Spleen (tissue), 11 donors: ENCODE results near the gene BHLHE40. TPM values are rescaled to one million over a fixed set of nuclear protein-coding genes. Genes with fewer than 3 reads are reported as not detected.

Experiments used
- DNase-seq: peaks from one replicate; pipeline ENCODE4 v3.0.0-alpha.2; 2020
- H3K27ac ChIP-seq, 8 donors: fragments of 200-600 bp; sonication (generic) in 7 of 8; 1 replicate in 4 of 8; 2 replicates in 4 of 8; pipeline versions ENCODE4 v1.5.0 to v1.8.0; 2016 to 2021; ENCODE audit warnings: inconsistent platforms in 4 of 8, mild to moderate bottlenecking in 4 of 8, moderate library complexity in 1 of 8
- H3K27me3 ChIP-seq, 7 donors: fragments of 200-600 bp; sonication (generic) in 6 of 7; replicated peaks in 1 of 7; 1 replicate in 4 of 7; 2 replicates in 3 of 7; pipeline versions ENCODE4 v1.5.0 to v1.8.0; 2016 to 2021; ENCODE audit warnings: inconsistent platforms in 3 of 7, mild to moderate bottlenecking in 1 of 7
- H3K36me3 ChIP-seq, 6 donors: fragments of 200-600 bp; sonication (generic) in 5 of 6; 1 replicate in 4 of 6; 2 replicates in 2 of 6; pipeline versions ENCODE4 v1.5.0 to v1.8.0; 2016 to 2021; ENCODE audit warnings: inconsistent platforms in 2 of 6
- H3K4me1 ChIP-seq, 6 donors: fragments of 200-600 bp; sonication (generic) in 5 of 6; 1 replicate in 3 of 6; 2 replicates in 3 of 6; pipeline versions ENCODE4 v1.5.0 to v1.8.0; 2016 to 2021; ENCODE audit warnings: inconsistent platforms in 3 of 6
- H3K4me3 ChIP-seq, 8 donors: fragments of 200-600 bp; sonication (generic) in 7 of 8; 1 replicate in 4 of 8; 2 replicates in 4 of 8; pipeline versions ENCODE4 v1.5.0 to v1.8.0; 2016 to 2021; ENCODE audit warnings: inconsistent platforms in 4 of 8, mild to moderate bottlenecking in 4 of 8, moderate library complexity in 2 of 8
- H3K9me3 ChIP-seq, 8 donors: fragments of 200-600 bp; sonication (generic) in 7 of 8; 1 replicate in 4 of 8; 2 replicates in 4 of 8; pipeline versions ENCODE4 v1.5.0 to v1.8.0; 2016 to 2021; ENCODE audit warnings: inconsistent platforms in 4 of 8
- CTCF ChIP-seq, 11 experiments: fragments of 200-600 bp in 7 of 11; fragments of 450-650 bp in 4 of 11; sonication (generic) in 4 of 11; IDR thresholded peaks in 8 of 11; conservative IDR thresholded peaks in 3 of 11; 1 replicate in 7 of 11; 2 replicates in 4 of 11; pipeline versions ENCODE4 v1.4.0 to v1.8.0; 2016 to 2021; ENCODE audit warnings: antibody characterized with exemption in 11 of 11, inconsistent platforms in 4 of 11, mild to moderate bottlenecking in 1 of 11
- POLR2A ChIP-seq, 3 donors: fragments of 450-650 bp; IDR thresholded peaks; one replicate each; pipeline ENCODE4 v1.5.1; 2017; ENCODE audit warnings: antibody characterized with exemption in 3 of 3, mild to moderate bottlenecking in 1 of 3
- POLR2AphosphoS5 ChIP-seq, 3 donors: sonication (generic); formaldehyde crosslinking; IDR thresholded peaks; one replicate each; pipeline ENCODE4 v1.5.1; 2017; ENCODE audit warnings: antibody characterized with exemption in 3 of 3
- WGBS, 5 donors: extraction: QIAGEN DNeasy Blood & Tissue Kit in 3 of 5; methylation state at CpG; one replicate each; pipeline versions ENCODE4 v1.1.5 to v1.1.7; 2013 to 2018; 5-methylcytosine and 5-hydroxymethylcytosine counted together
- intact Hi-C: fragments of 100-400 bp; cut with DNase I; formaldehyde crosslinking; loops from one replicate; pipeline ENCODE4 v1.15.0; 2023; ENCODE audit warnings: low total_unique reads
- polyA plus RNA-seq, 3 donors: library from polyadenylated mRNA; stranded (reverse); fragments of 200-250 nt; gene quantifications; one replicate each; pipeline ENCODE4 v1.2.1, GENCODE V29; 2013
- total RNA-seq, 7 donors: library from RNA; depleted of rRNA in 3 of 7; stranded (reverse); fragments of >200 nt in 3 of 7; fragmentation: NEBNext Ultra II Directional in 4 of 7; extraction: Animal tissue kit (Norgen Biotek cat#: 25700) in 4 of 7; gene quantifications; one replicate each; pipeline versions ENCODE4 v1.1.0 to v1.2.1, GENCODE V29; 2016 to 2021
- donor health status: healthy with polysubstance abuse.
- donor health status: DM: no; HTN: no; CAD: no; lungs with moderate emphysema.
- donor health status: DM: no; HTN: no; CAD: no.
- donor health status: Bipolar disorder and iron deficiency.
- donor health status: healthy.
- donor health status: DM: no; HTN: no; CAD: no.
- donor health status: DM: yes; HTN: yes; CAD: no.

The BHLHE40 gene
- total and polyA plus RNA-seq, 10 donors, result 11.8 to 108 (median 30.0) TPM

- Histone ChIP-seq H3K9me3 (no peaks in the 10 kb centered on the region), H3K4me1 (peaks cover 12 to 70% (median 48%) of the 10 kb centered on the region in 6 donors), H3K27ac (peak overlapping the region in 3 of 8 donors; percentile 3 to 56 (median 30)), H3K27me3 (no peaks in the 10 kb centered on the region), H3K4me3 (no peak overlapping the region), H3K36me3 (no peaks in the 10 kb centered on the region)
- DNase-seq, result peak; percentile 68
- intact Hi-C loops, result no loop called here
- TF ChIP-seq POLR2AphosphoS5 (IDR thresholded peaks at IDR 0.05) (peak in 2 of 3 donors; percentile 43 to 50), CTCF (IDR thresholded peaks at IDR 0.05 in 8 of 11, conservative IDR thresholded peaks at IDR 0.05 in 3 of 11) (no peak), POLR2A (IDR thresholded peaks at IDR 0.05) (no peak)
- WGBS, 5 donors, result 19 to 33% (median 23%) methylated on average over 7 to 9 of the region's 9 CpGs
Measured at GRCh38 chr3:5006755-5007202, 27.5 kb downstream of the BHLHE40 start.

GRCh38 chr3:5007873-5008272 lies 28.6 kb downstream of the BHLHE40 start:
- TF ChIP-seq POLR2A (IDR thresholded peaks at IDR 0.05), result no peak
- no peak for TF ChIP-seq POLR2AphosphoS5 (IDR thresholded peaks at IDR 0.05)
- TF ChIP-seq CTCF (IDR thresholded peaks at IDR 0.05 in 8 of 11, conservative IDR thresholded peaks at IDR 0.05 in 3 of 11), result no peak
- peaks cover 23 to 71% (median 59%) of the 10 kb centered on the region in 6 donors for H3K4me1 ChIP-seq

GRCh38 chr3:5009506-5010109 lies 30.4 kb downstream of the BHLHE40 start:
- Histone ChIP-seq H3K36me3 (no peaks in the 10 kb centered on the region), H3K9me3 (no peaks in the 10 kb centered on the region), H3K27ac (no peak overlapping the region), H3K4me3 (no peak overlapping the region), H3K27me3 (no peaks in the 10 kb centered on the region), H3K4me1 (peaks cover 26 to 86% (median 72%) of the 10 kb centered on the region in 6 donors)
- 72 to 87% (median 78%) methylated on average over 12 of the region's 12 CpGs for WGBS, 5 donors
- TF ChIP-seq POLR2A (IDR thresholded peaks at IDR 0.05), result no peak
- TF ChIP-seq CTCF (IDR thresholded peaks at IDR 0.05 in 8 of 11, conservative IDR thresholded peaks at IDR 0.05 in 3 of 11), result no peak
- TF ChIP-seq POLR2AphosphoS5 (IDR thresholded peaks at IDR 0.05), result no peak
- intact Hi-C loops, result no loop called here
- peak; percentile 66 for DNase-seq

More at GRCh38 chr3:5007873-5008272, 28.6 kb downstream of the BHLHE40 start:
- Histone ChIP-seq H3K9me3 (no peaks in the 10 kb centered on the region), H3K36me3 (no peaks in the 10 kb centered on the region), H3K4me3 (no peak overlapping the region), H3K27ac (peak overlapping the region in 2 of 8 donors; percentile 30 to 56), H3K27me3 (no peaks in the 10 kb centered on the region)
- intact Hi-C loops, result no loop called here
- peak; percentile 19 for DNase-seq
- 58 to 81% (median 70%) methylated on average over 6 of the region's 6 CpGs for WGBS, 5 donors

- H3K27ac ChIP-seq, result peak overlapping the region in 3 of 8 donors; percentile 77 to 87 (median 80)
- H3K4me3 ChIP-seq, result no peak overlapping the region
- H3K4me1 ChIP-seq, result peaks cover 26 to 91% (median 72%) of the 10 kb centered on the region in 6 donors
- H3K36me3 ChIP-seq, result no peaks in the 10 kb centered on the region
- no peaks in the 10 kb centered on the region for H3K9me3 ChIP-seq
- no peak for TF ChIP-seq POLR2AphosphoS5 (IDR thresholded peaks at IDR 0.05)
- TF ChIP-seq CTCF (IDR thresholded peaks at IDR 0.05 in 8 of 11, conservative IDR thresholded peaks at IDR 0.05 in 3 of 11), result no peak
- no peak for TF ChIP-seq POLR2A (IDR thresholded peaks at IDR 0.05)
- WGBS, 5 donors, result 93 to 96% (median 95%) methylated on average over 6 of the region's 6 CpGs
- intact Hi-C loops, result no loop called here
- DNase-seq, result no peak
- no peaks in the 10 kb centered on the region for H3K27me3 ChIP-seq
Measured at GRCh38 chr3:5010140-5010539, 30.9 kb downstream of the BHLHE40 start.
